ENCODE results near the gene DNAH9. TPM values are rescaled to one million over a fixed set of nuclear protein-coding genes. Genes with fewer than 3 reads are reported as not detected.

Gene DNAH9
- total and polyA plus RNA-seq, 2 experiments from 2014 or later = 0.24 to 1.8 TPM

GRCh38 chr17:11797803-11798202, 199.5 kb downstream of the DNAH9 start:
- Histone ChIP-seq H3K27ac (no peak overlapping the region), H3K9me3 (ENCODE audit: low read depth) (no peaks in the 10 kb centered on the region), H3K36me3 (no peaks in the 10 kb centered on the region), H3K4me3 (no peak overlapping the region), H3K27me3 (no peaks in the 10 kb centered on the region), H3K4me1 (ENCODE audit: low read depth) (no peaks in the 10 kb centered on the region)
- TF ChIP-seq, protein P1, sequence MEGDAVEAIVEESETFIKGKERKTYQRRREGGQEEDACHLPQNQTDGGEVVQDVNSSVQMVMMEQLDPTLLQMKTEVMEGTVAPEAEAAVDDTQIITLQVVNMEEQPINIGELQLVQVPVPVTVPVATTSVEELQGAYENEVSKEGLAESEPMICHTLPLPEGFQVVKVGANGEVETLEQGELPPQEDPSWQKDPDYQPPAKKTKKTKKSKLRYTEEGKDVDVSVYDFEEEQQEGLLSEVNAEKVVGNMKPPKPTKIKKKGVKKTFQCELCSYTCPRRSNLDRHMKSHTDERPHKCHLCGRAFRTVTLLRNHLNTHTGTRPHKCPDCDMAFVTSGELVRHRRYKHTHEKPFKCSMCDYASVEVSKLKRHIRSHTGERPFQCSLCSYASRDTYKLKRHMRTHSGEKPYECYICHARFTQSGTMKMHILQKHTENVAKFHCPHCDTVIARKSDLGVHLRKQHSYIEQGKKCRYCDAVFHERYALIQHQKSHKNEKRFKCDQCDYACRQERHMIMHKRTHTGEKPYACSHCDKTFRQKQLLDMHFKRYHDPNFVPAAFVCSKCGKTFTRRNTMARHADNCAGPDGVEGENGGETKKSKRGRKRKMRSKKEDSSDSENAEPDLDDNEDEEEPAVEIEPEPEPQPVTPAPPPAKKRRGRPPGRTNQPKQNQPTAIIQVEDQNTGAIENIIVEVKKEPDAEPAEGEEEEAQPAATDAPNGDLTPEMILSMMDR (IDR thresholded peaks at IDR 0.05; ENCODE audit: low read depth, low read length) = no peak
- no peak for DNase-seq (ENCODE audit: low read depth in 1 of 2, low spot score in 1 of 2)

- TF ChIP-seq, protein P1 (IDR thresholded peaks at IDR 0.05; ENCODE audit: low read depth, low read length) = no peak
- H3K36me3 ChIP-seq = no peaks in the 10 kb centered on the region
- DNase-seq (ENCODE audit: low read depth in 1 of 2, low spot score in 1 of 2) = no peak
- H3K27ac ChIP-seq = no peak overlapping the region
- no peaks in the 10 kb centered on the region for H3K9me3 ChIP-seq (ENCODE audit: low read depth)
- no peaks in the 10 kb centered on the region for H3K27me3 ChIP-seq
- H3K4me1 ChIP-seq (ENCODE audit: low read depth) = peaks cover 14% of the 10 kb centered on the region
- H3K4me3 ChIP-seq = no peak overlapping the region
Measured at GRCh38 chr17:11803231-11803969, 205.1 kb downstream of the DNAH9 start.

DNA sequence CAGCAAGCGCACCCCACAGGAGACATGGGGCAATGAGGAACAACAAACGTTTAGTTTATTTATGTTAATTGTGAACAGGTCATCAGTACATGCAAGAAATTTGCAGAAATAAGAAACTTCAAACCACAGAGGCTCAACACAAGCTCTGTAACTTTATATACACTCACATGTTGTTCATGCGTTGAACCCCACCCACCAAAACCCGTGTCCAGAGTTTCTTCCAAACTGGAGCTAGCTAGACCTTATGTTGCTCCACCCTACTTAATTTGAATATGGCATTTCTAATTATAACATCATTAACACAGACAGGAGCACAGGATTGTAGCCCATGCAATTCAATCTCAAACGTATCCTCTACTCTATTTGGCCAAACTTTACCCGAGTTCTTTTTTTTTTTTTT, 206.9 kb downstream of the DNAH9 start:
- TF ChIP-seq, protein P1 (IDR thresholded peaks at IDR 0.05; ENCODE audit: low read depth, low read length) = no peak
- no peak overlapping the region for H3K27ac ChIP-seq
- DNase-seq (ENCODE audit: low read depth in 1 of 2, low spot score in 1 of 2) = no peak
- H3K36me3 ChIP-seq = no peaks in the 10 kb centered on the region
- peaks cover 14% of the 10 kb centered on the region for H3K4me1 ChIP-seq (ENCODE audit: low read depth)
- H3K27me3 ChIP-seq = no peaks in the 10 kb centered on the region
- H3K9me3 ChIP-seq (ENCODE audit: low read depth) = no peaks in the 10 kb centered on the region
- H3K4me3 ChIP-seq = no peak overlapping the region

- H3K36me3 ChIP-seq = no peaks in the 10 kb centered on the region
- H3K4me3 ChIP-seq = no peak overlapping the region
- DNase-seq (ENCODE audit: low read depth in 1 of 2, low spot score in 1 of 2) = no peak
- H3K27ac ChIP-seq = no peak overlapping the region
- TF ChIP-seq, protein P1 (IDR thresholded peaks at IDR 0.05; ENCODE audit: low read depth, low read length) = no peak
- H3K4me1 ChIP-seq (ENCODE audit: low read depth) = peaks cover 14% of the 10 kb centered on the region
- no peaks in the 10 kb centered on the region for H3K27me3 ChIP-seq
- H3K9me3 ChIP-seq (ENCODE audit: low read depth) = no peaks in the 10 kb centered on the region
Measured at GRCh38 chr17:11805952-11806351, 207.7 kb downstream of the DNAH9 start.

GRCh38 chr17:11807606-11808005, 209.3 kb downstream of the DNAH9 start:
- Histone ChIP-seq H3K4me3 (no peak overlapping the region), H3K27ac (peak overlapping the region; percentile 73), H3K27me3 (no peaks in the 10 kb centered on the region), H3K4me1 (ENCODE audit: low read depth) (peaks cover 14% of the 10 kb centered on the region), H3K9me3 (ENCODE audit: low read depth) (no peaks in the 10 kb centered on the region), H3K36me3 (no peaks in the 10 kb centered on the region)
- TF ChIP-seq, protein P1 (IDR thresholded peaks at IDR 0.05; ENCODE audit: low read depth, low read length) = no peak
- peak in 1 of 2 donors; percentile 72 for DNase-seq (ENCODE audit: low read depth in 1 of 2, low spot score in 1 of 2)

All from cardiac muscle cell (in vitro differentiated cells and primary cell).